ENCODE measurements around the gene PITPNB.

PITPNB gene

GRCh38 chr22:27867085-27867952 is 51.7 kb downstream of the PITPNB start:
- H3K27me3 ChIP-seq (ENCODE audit: control insufficient read depth, low read length): no peaks in the 10 kb centered on the region
- no peaks in the 10 kb centered on the region for H3K4me1 ChIP-seq (ENCODE audit: control insufficient read depth, low read length)
- no peaks in the 10 kb centered on the region for H3K9me3 ChIP-seq (ENCODE audit: control insufficient read depth, insufficient read depth, low read length)
- H3K79me2 ChIP-seq (ENCODE audit: control insufficient read depth, low read length): 0 out of 2 replicates have a peak, but pooled peaks cover 2% of the 10 kb centered on the region
- H3K4me3 ChIP-seq (ENCODE audit: low read length): no peak overlapping the region
- no peak overlapping the region for H3K27ac ChIP-seq (ENCODE audit: low read depth, low read length)
- no peaks in the 10 kb centered on the region for H3K9me2 ChIP-seq (replicated peaks; ENCODE audit: control insufficient read depth, low read length)
- TF ChIP-seq CTCF (IDR thresholded peaks at IDR 0.05; ENCODE audit: low read depth, low read length, poor library complexity, severe bottlenecking) (no peak), EZH2phosphoT487 (IDR thresholded peaks at IDR 0.05; ENCODE audit: borderline replicate concordance, low read length) (no peak)
- H3K36me3 ChIP-seq (ENCODE audit: control insufficient read depth, low read length): peaks cover 78% of the 10 kb centered on the region
- H3K4me2 ChIP-seq (ENCODE audit: low read length): no peak overlapping the region
- no peaks in the 10 kb centered on the region for H3F3A ChIP-seq (ENCODE audit: control insufficient read depth, insufficient read depth)
- H4K20me1 ChIP-seq (ENCODE audit: control insufficient read depth, insufficient read depth, low read depth, low read length): no peaks in the 10 kb centered on the region

GRCh38 chr22:27866135-27867084 is 52.6 kb downstream of the PITPNB start:
- Histone ChIP-seq H3K27me3 (ENCODE audit: control insufficient read depth, low read length) (no peaks in the 10 kb centered on the region), H3K79me2 (ENCODE audit: control insufficient read depth, low read length) (0 out of 2 replicates have a peak, but pooled peaks cover 2% of the 10 kb centered on the region), H4K20me1 (ENCODE audit: control insufficient read depth, insufficient read depth, low read depth, low read length) (no peaks in the 10 kb centered on the region), H3K4me2 (ENCODE audit: low read length) (no peak overlapping the region), H3F3A (ENCODE audit: control insufficient read depth, insufficient read depth) (no peaks in the 10 kb centered on the region), H3K36me3 (ENCODE audit: control insufficient read depth, low read length) (peaks cover 77% of the 10 kb centered on the region), H3K4me3 (ENCODE audit: low read length) (no peak overlapping the region), H3K27ac (ENCODE audit: low read depth, low read length) (no peak overlapping the region), H3K9me2 (replicated peaks; ENCODE audit: control insufficient read depth, low read length) (no peaks in the 10 kb centered on the region), H3K4me1 (ENCODE audit: control insufficient read depth, low read length) (no peaks in the 10 kb centered on the region), H3K9me3 (ENCODE audit: control insufficient read depth, insufficient read depth, low read length) (no peaks in the 10 kb centered on the region)
- TF ChIP-seq EZH2phosphoT487 (IDR thresholded peaks at IDR 0.05; ENCODE audit: borderline replicate concordance, low read length) (no peak), CTCF (IDR thresholded peaks at IDR 0.05; ENCODE audit: low read depth, low read length, poor library complexity, severe bottlenecking) (no peak)

DNA sequence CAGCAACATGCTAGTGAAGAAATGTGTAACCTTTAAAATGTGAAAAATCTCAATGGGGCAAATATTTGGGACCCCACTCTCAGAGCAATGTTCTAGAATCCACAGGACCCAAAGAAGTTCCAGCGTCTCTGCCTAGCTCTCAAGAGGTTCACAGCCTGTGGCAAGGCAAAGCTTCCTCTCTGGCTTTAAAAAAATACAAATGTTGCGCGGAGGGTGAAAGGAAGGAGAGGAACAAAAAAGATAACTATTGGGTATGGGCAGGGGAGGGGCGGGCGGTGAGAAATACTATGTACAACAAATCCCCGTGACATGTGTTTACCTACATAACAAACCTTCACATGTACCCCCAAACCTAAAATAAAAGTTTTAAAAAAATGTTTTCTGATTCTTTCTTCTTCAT is 53.6 kb downstream of the PITPNB start:
- Histone ChIP-seq H3K79me2 (ENCODE audit: control insufficient read depth, low read length) (0 out of 2 replicates have a peak, but pooled peaks cover 2% of the 10 kb centered on the region), H3K27ac (ENCODE audit: low read depth, low read length) (no peak overlapping the region), H3K4me2 (ENCODE audit: low read length) (no peak overlapping the region), H3K36me3 (ENCODE audit: control insufficient read depth, low read length) (peaks cover 72% of the 10 kb centered on the region), H3K4me1 (ENCODE audit: control insufficient read depth, low read length) (no peaks in the 10 kb centered on the region), H3K9me2 (replicated peaks; ENCODE audit: control insufficient read depth, low read length) (no peaks in the 10 kb centered on the region), H4K20me1 (ENCODE audit: control insufficient read depth, insufficient read depth, low read depth, low read length) (no peaks in the 10 kb centered on the region), H3F3A (ENCODE audit: control insufficient read depth, insufficient read depth) (no peaks in the 10 kb centered on the region), H3K4me3 (ENCODE audit: low read length) (no peak overlapping the region), H3K27me3 (ENCODE audit: control insufficient read depth, low read length) (no peaks in the 10 kb centered on the region), H3K9me3 (ENCODE audit: control insufficient read depth, insufficient read depth, low read length) (no peaks in the 10 kb centered on the region)
- TF ChIP-seq EZH2phosphoT487 (IDR thresholded peaks at IDR 0.05; ENCODE audit: borderline replicate concordance, low read length) (no peak), CTCF (IDR thresholded peaks at IDR 0.05; ENCODE audit: low read depth, low read length, poor library complexity, severe bottlenecking) (no peak)
